Measurements from ENCODE around the gene PHF2.

DNA sequence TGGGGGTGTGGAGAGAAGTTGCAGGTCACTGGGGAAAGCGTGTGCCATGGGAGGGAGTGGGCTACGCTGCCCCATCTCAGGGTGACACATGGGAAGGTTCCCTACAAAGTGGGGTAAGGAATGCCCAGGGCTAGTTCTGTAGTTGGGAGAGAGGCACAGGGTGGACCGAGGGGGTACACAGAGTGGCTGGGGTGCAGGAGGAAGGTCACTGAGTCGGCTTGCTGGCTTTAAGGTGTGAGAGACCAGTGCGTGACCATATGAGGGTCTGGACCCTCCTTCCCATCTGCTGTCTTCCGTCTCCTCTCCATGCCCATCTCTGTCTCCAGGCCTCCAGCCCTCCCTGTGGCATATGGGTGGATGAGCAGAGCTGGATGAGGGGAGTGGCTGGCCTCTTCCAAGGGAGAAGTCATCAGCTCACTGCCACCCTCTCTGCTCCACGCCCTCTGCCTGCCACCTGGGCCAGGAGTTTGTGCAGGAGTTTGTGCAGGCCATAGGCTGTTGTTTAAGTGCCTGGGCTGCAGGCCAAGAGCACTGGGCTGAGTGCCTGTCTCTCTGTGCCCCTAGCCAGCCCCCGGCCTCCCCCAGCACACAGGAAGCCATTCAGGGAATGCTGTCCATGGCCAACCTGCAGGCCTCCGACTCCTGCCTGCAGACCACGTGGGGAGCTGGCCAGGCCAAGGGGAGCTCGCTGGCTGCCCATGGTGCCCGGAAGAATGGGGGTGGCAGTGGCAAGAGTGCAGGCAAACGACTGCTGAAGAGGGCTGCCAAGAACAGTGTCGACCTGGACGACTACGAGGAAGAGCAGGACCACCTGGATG lies 96.8 kb downstream of the PHF2 start:
- TF ChIP-seq, protein P1, sequence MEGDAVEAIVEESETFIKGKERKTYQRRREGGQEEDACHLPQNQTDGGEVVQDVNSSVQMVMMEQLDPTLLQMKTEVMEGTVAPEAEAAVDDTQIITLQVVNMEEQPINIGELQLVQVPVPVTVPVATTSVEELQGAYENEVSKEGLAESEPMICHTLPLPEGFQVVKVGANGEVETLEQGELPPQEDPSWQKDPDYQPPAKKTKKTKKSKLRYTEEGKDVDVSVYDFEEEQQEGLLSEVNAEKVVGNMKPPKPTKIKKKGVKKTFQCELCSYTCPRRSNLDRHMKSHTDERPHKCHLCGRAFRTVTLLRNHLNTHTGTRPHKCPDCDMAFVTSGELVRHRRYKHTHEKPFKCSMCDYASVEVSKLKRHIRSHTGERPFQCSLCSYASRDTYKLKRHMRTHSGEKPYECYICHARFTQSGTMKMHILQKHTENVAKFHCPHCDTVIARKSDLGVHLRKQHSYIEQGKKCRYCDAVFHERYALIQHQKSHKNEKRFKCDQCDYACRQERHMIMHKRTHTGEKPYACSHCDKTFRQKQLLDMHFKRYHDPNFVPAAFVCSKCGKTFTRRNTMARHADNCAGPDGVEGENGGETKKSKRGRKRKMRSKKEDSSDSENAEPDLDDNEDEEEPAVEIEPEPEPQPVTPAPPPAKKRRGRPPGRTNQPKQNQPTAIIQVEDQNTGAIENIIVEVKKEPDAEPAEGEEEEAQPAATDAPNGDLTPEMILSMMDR (IDR thresholded peaks at IDR 0.05), result no peak
- no peak for TF ChIP-seq POLR2A (IDR thresholded peaks at IDR 0.05)
- no peak for TF ChIP-seq POLR2AphosphoS5 (IDR thresholded peaks at IDR 0.05)

All from breast epithelium (tissue), 3 donors.